LNCAP (cell line): Measurements from ENCODE around the gene BTBD10.

Experiments
- CTCF ChIP-seq: fragments of 450-650 bp; IDR thresholded peaks from 2 replicates; pipeline ENCODE4 v1.5.1; 2017; ENCODE audit warnings: mild to moderate bottlenecking

The BTBD10 gene

DNA sequence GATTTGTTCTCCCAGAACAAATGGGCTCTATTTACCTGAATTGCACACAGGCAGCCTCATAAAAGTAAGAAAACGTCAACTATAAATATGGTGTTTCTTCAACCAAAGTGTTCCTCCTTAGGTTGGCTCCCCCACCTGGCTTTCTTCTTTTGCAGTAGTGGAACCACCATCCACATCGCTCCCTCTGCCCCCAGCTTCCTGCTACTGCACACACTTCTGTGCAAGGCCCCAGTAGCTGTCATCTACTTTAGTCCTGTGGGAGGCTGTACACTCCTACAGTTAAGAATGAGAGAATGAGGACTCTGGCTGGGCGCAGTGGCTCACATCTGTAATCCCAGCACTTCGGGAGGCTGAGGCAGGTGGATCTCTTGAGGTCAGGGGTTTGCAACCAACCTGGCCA lies 95.9 kb downstream of the BTBD10 start:
- no peak for TF ChIP-seq CTCF

DNA sequence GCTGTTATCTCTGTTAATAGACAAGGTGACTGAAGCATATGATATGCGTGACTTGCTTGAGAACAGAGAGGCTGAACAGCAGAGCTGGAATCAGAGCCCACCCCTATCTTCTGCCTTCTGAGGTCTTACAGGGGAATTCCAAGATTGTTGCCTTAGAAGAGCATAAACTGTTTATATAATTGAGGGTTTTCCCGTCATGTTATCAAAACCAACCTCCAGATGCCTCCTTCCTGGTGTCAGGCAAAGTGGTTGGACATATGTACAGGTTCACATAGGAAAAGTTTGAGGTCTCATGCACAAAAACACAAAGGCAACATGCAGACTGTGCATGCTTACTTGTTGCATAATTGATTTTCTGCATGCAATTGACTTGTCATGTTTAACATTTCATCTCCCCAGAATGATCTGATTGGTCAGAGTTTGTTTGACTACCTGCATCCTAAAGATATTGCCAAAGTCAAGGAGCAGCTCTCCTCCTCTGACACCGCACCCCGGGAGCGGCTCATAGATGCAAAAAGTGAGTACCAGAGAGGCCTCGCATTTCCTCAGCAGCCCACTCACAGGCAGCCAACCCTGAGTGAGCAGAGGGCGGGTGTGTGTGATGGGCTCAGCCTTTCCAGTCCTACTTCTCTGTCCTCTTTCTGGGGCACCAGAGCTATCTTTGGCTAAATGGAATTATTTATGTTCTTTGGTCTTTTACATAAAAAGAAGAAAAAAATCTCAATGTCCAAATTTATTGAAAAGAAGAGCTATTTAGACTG lies 96.6 kb downstream of the BTBD10 start:
- TF ChIP-seq CTCF = no peak

GRCh38 chr11:13364388-13364787 lies 98.6 kb downstream of the BTBD10 start:
- no peak for TF ChIP-seq CTCF

DNA sequence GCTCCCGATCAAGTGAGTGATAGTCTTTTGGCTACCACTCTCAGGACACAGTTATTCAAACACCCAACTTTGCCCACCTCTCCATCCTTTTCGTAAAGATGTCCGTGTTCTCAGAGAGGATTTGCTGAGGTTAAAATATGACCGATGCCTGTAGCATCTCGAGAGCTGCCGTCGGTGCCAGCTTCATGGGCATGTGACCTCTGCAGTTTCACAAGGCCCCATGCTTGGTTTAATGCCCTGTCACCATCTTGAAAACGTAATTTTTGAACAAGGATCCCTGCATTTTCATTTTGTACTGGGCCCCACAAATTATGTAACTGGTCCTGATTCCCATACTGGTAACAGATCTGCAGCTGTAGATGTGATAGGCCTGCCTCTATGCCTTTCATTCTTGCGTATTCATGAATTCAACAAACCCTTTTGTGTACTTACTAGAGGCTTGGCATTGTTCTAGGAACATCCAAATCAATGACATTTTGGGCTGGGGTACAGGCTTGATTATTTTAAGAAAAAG lies 100.4 kb downstream of the BTBD10 start:
- TF ChIP-seq CTCF = no peak

GRCh38 chr11:13358596-13359270 lies 104.3 kb downstream of the BTBD10 start:
- TF ChIP-seq CTCF = no peak

GRCh38 chr11:13357232-13357631 lies 105.8 kb downstream of the BTBD10 start:
- TF ChIP-seq CTCF = no peak

GRCh38 chr11:13355191-13355590 lies 107.8 kb downstream of the BTBD10 start:
- no peak for TF ChIP-seq CTCF
